GM12872 (cell line): Measurements from ENCODE around the gene SRCIN1.

ENCODE experiments used
- CTCF ChIP-seq: IDR thresholded peaks from 3 replicates; pipeline ENCODE4 v1.5.1; 2011; ENCODE audit warnings: low read depth, mild to moderate bottlenecking, low read length, moderate library complexity; ENCODE audit not compliant: insufficient read depth

The SRCIN1 gene

GRCh38 chr17:38628441-38628840 is 22.7 kb upstream of the SRCIN1 start:
- no peak for TF ChIP-seq CTCF

GRCh38 chr17:38627957-38628356 is 22.2 kb upstream of the SRCIN1 start:
- no peak for TF ChIP-seq CTCF

GRCh38 chr17:38625482-38625881 is 19.7 kb upstream of the SRCIN1 start:
- no peak for TF ChIP-seq CTCF

- no peak for TF ChIP-seq CTCF
Measured at GRCh38 chr17:38621538-38621937, 15.8 kb upstream of the SRCIN1 start.

GRCh38 chr17:38620551-38621277 is 15.0 kb upstream of the SRCIN1 start:
- no peak for TF ChIP-seq CTCF

GRCh38 chr17:38619937-38620550 is 14.3 kb upstream of the SRCIN1 start:
- TF ChIP-seq CTCF: no peak

GRCh38 chr17:38619451-38619795 is 13.7 kb upstream of the SRCIN1 start:
- no peak for TF ChIP-seq CTCF
